HG02759 (cell line): ENCODE measurements around the gene GDPD3.
"Not testable (repeated sequence)": the region's sequence is repeated elsewhere in the genome, so short reads cannot be mapped to it uniquely, and the experiment has no call there.

ENCODE experiments used
- ATAC-seq: cut with Tn5 transposase; IDR thresholded peaks from one replicate; pipeline ENCODE4 v1.9.1; 2021; ENCODE audit warnings: mild to moderate bottlenecking, moderate library complexity; ENCODE audit not compliant: unreplicated experiment

GDPD3 gene

GRCh38 chr16:30124985-30125379, 11.6 kb upstream of the GDPD3 start:
- ATAC-seq = no peak

GRCh38 chr16:30122604-30123160, 9.3 kb upstream of the GDPD3 start:
- ATAC-seq = peak; percentile 20

GRCh38 chr16:30121741-30122571, 8.6 kb upstream of the GDPD3 start:
- ATAC-seq = no peak

DNA sequence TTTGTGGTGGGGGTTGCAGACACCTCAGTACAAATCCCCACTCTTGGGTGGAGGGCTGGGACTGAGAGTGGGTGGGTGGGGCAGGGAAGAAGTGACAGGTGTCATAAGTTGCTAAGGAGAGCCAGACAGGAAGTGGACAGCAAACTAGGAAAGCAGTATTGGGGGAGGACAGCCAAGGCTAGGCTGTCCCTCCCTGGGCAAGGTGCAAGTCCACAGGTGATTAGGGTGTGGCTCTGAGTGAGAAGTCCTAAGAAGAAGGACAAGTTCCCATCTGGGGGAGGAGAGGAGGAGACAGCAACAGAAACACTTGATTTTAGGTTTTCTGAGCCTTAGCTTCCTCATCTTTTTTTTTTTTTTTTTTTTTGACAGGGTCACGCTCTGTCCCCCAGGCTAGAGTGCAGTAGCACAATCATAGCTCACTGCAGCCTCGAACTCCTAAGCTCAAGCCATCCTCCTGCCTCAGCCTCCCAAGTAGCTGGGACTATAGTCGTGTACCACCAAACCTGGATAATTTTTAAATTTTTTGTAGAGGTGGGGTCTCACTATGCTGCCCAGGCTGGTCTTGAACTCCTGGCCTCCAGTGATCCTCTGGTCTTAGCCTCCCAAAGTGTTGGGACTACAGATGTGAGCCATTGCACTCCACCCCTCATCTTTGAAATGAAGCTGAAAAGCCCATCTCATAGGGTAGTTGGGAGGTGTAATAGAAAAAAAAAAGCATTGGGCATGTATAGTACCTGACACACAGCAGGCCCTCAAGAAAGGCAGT, 7.2 kb upstream of the GDPD3 start:
- ATAC-seq = no peak

DNA sequence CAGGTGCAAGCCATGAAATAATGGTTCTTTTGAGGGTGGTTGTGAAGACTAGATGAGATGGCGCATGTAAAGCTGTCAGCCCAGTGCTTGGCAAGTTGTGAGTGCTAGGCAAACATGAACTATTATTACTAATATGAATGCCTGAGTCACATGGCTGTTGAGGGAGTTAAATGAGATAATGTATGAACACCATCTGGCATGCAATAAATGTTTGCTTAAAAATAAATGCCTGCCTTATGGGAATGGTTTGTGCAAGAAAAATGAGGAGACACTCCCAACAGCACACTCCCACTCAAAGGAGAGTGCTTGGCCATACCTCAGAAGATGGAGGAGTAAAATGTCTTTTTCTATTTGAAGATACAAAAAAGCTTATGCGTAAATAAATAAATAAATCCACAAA, 6.1 kb upstream of the GDPD3 start:
- ATAC-seq = no peak

DNA sequence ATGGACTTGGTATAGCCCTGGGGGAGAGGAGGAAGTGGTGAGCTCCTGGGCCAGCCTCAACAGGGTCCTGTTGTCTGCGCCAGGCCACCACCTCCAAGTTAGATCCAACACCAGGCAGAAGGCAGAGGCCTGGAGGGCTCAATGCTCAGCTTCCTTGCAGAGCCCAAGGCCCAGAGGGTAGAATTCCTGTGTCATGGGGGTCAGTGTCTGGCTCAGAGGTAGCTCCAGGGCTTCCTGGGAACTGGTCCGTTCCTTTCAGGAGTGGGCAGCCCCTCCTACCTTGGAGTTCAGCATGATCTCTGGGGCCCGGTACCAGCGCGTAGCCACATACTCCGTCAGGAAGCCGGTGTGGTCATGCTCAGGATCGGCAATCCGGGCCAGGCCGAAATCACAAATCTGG, 4.4 kb upstream of the GDPD3 start:
- ATAC-seq = no peak

DNA sequence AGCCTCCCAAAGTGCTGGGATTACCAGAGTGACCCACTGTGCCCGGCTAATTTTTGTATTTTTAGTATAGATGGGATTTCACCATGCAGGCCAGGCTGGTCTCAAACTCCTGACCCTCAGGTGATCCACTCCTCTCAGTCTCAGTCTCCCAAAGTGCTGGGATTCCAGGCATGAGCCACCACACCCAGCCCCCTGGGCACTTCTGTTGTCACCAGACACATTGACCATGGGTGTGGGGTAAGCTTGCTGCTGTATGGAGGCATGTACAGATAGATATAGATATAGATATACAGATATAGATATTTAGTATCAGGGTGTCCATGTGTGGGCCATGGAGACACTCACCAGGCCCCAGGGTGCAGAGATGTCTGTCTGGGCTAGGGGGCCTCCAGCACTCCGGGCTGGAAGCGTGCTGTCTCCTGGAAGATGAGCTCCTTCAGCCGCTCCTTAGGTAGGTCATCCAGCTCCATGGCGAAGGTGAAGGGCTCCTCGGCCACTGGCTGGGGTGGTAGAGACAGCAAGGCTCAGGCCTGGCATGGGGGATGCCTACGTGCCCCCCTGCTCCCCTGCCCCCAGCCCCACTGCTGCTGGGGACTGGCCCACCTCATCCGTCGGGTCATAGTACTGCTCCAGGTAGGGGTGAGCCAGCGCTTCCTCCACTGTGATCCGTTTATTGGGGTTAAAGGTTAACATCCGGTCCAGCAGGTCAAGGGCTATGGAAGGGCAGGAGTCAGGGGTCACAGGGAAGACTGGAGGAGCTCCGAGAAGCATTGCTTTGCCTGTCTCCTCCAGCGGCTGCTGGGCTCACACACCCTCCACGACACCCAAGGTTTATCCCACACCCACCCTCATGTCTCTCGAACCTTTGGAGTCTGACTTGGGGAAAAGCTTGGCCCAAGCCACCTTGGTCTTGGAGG, 3.2 kb upstream of the GDPD3 start:
- ATAC-seq = no peak

GRCh38 chr16:30115238-30115637, 1.9 kb upstream of the GDPD3 start:
- no peak for ATAC-seq

DNA sequence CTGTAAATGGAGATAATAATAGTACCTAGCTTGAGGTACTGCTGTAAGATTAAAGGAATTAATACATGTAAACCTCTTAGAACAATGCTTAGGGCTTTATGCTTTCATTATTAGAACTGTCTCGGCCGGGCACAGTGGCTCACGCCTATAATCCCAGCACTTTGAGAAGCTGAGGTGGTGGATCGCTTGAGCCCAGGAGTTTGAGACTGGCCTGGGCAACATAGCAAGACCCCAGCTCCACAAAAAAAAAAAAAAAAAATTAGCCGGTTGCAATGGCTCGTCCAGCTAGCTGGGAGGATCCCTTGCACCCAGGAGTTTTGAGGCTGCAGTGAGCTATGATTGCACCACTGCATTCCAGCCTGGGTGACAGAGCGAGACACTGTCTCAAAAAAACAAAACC, 1.5 kb upstream of the GDPD3 start:
- ATAC-seq = not testable (repeated sequence)

DNA sequence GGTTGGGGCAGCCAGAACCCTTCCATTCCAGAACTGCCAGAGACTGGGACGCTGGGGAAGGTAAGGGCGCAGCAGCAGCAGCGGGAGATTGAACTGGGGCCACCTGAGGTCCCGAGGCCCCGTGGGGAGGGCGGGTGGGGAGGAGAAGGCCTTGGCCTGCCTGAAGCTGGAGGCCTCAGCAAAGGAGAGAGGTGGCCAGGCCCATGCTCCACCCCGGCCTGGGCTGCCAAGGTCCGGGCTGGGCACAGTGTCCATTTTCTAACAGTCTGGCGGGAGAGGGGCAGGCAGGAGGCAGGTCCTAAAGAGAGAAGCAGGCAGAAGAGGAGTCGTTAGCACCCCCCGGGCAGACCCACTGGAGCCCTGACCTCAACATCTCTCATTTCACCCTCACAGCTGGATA, 1.1 kb upstream of the GDPD3 start:
- no peak for ATAC-seq

GRCh38 chr16:30113711-30114333, 485 bp upstream of the GDPD3 start:
- no peak for ATAC-seq

- no peak for ATAC-seq
Observed at GRCh38 chr16:30112197-30113030, 923 bp downstream of the GDPD3 start.

- ATAC-seq = no peak
Observed at GRCh38 chr16:30110661-30111060, 2.7 kb downstream of the GDPD3 start.

DNA sequence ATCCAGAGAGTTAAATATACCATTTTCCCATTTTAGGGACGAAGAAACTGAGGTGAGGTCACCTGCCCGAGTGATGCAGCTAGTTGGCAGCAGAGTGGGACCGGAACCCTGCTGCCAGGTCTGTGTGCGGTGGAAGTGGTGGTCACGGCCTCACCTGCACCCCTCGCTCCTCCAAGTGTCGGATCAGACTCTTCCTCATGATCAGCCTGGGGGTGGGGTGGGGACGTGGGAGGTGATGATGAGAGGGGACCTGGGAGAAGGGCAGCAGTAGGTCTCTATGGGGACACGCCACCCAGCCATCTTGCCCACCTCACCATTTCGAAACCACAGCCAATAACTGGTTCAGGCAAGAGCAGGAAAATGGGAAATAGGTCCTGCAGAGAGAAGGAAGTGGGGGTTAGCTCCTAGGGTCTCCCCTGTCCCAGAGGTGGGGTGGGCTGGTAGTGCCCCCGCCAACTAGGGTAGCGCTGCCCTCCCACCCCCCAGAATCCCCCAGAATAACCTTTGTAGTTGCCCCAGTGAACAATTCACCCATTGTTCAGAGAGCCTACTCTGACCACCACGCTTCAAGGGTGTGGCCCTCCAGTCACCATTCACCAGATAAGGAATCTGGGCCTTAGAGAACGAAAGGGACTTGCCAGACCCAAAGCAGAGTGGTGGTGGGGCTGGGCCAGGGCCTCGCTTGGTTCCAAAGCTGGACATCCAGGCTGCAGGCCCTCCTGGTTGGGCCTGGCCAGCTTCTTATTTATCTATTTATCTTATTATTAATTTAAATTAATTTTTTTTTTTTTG, 5.1 kb downstream of the GDPD3 start:
- no peak for ATAC-seq

DNA sequence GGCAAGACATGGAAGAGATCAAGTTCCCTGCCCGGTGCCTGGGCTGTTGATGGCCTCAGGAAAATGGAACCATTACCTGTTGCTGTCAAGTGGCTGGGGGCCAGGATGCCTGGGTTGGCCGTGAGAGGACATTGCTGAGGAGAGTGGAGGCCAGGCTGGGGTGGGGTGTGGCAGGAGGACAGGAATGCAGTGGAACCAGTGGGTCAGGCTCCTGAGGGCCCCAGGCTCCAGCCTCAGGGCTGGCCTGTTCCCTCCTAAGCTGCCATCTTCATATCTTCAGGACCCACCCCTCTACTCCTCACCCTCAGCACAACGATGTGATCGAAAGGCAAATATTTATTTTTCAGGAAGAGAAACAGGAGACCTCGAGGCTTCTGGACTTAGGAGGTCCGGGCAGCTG, 8.8 kb downstream of the GDPD3 start:
- no peak for ATAC-seq

- no peak for ATAC-seq
Observed at GRCh38 chr16:30104090-30104489, 9.2 kb downstream of the GDPD3 start.

DNA sequence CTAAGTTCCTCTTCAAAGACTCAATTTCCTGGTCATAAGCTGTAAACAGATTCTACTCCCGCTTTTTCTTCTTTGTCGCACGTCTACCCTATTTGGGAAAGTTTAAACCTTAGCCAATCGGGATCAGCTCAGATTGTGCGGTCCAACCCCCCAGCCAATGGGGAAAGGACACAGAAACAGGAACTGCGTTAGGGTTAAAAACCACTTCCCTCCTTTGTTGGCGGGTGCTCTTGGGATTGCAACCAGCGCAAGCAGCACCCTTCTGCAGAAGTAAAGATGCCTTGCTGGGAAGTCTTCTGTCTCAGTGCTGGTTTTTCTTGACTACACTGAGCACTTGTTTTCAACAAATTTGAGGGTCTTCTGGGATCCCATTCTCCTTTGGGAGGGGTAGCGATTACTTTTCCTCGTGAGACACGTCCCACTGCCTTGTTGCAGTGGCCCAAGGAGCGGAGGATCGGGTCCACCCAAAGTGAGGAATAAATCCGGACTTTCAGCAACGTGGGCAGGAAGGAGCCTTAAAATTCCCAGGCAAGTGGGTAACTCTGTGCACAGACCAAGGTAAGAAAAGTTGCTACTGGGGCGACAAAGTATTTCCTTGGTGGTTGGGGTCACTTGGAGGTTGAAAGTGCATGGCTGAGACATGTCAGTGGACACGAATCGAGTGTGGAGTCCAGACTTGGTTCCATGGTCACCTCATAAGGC, 16.3 kb downstream of the GDPD3 start:
- ATAC-seq = no peak
